HG02610 (cell line): ENCODE measurements around the gene SLC35F4.
"Not testable (repeated sequence)": the region's sequence is repeated elsewhere in the genome, so short reads cannot be mapped to it uniquely, and the experiment has no call there.

ENCODE experiments used
- ATAC-seq: cut with Tn5 transposase; IDR thresholded peaks from one replicate; pipeline ENCODE4 v1.9.1; 2021; ENCODE audit warnings: mild to moderate bottlenecking, moderate library complexity; ENCODE audit not compliant: unreplicated experiment

The SLC35F4 gene

GRCh38 chr14:57732463-57733285 lies 133.2 kb downstream of the SLC35F4 start:
- ATAC-seq, result no peak

- no peak for ATAC-seq
Measured at GRCh38 chr14:57729208-57730187, 136.4 kb downstream of the SLC35F4 start.

- ATAC-seq, result no peak
Measured at GRCh38 chr14:57725399-57726077, 140.4 kb downstream of the SLC35F4 start.

GRCh38 chr14:57722141-57722540 lies 143.8 kb downstream of the SLC35F4 start:
- ATAC-seq, result not testable (repeated sequence)

GRCh38 chr14:57714487-57714931 lies 151.4 kb downstream of the SLC35F4 start:
- peak; percentile 34 for ATAC-seq

GRCh38 chr14:57712698-57713097 lies 153.2 kb downstream of the SLC35F4 start:
- no peak for ATAC-seq

- no peak for ATAC-seq
Measured at GRCh38 chr14:57712102-57712501, 153.8 kb downstream of the SLC35F4 start.

- no peak for ATAC-seq
Measured at GRCh38 chr14:57709909-57710308, 156.0 kb downstream of the SLC35F4 start.

- not testable (repeated sequence) for ATAC-seq
Measured at GRCh38 chr14:57709086-57709485, 156.8 kb downstream of the SLC35F4 start.

- ATAC-seq, result no peak
Measured at GRCh38 chr14:57707219-57707618, 158.7 kb downstream of the SLC35F4 start.

GRCh38 chr14:57704763-57705162 lies 161.1 kb downstream of the SLC35F4 start:
- ATAC-seq, result no peak

- no peak for ATAC-seq
Measured at GRCh38 chr14:57699947-57700346, 165.9 kb downstream of the SLC35F4 start.

GRCh38 chr14:57692671-57693070 lies 173.2 kb downstream of the SLC35F4 start:
- no peak for ATAC-seq

- ATAC-seq, result no peak
Measured at GRCh38 chr14:57687416-57687815, 178.5 kb downstream of the SLC35F4 start.

- no peak for ATAC-seq
Measured at GRCh38 chr14:57686304-57686703, 179.6 kb downstream of the SLC35F4 start.

- no peak for ATAC-seq
Measured at GRCh38 chr14:57671021-57671420, 194.9 kb downstream of the SLC35F4 start.

- ATAC-seq, result no peak
Measured at GRCh38 chr14:57660208-57660607, 205.7 kb downstream of the SLC35F4 start.

GRCh38 chr14:57659052-57659451 lies 206.8 kb downstream of the SLC35F4 start:
- no peak for ATAC-seq

- no peak for ATAC-seq
Measured at GRCh38 chr14:57657487-57657886, 208.4 kb downstream of the SLC35F4 start.

GRCh38 chr14:57656853-57657252 lies 209.0 kb downstream of the SLC35F4 start:
- ATAC-seq, result no peak

GRCh38 chr14:57652769-57653168 lies 213.1 kb downstream of the SLC35F4 start:
- ATAC-seq, result no peak
